K562 (cell line): ENCODE results near the gene UBXN2A. TPM values are rescaled to one million over a fixed set of nuclear protein-coding genes. Genes with fewer than 3 reads are reported as not detected.

Experiments used
- CTBP1 ChIP-seq: fragments of 450-650 bp; IDR thresholded peaks from 2 replicates; pipeline ENCODE4 v1.6.1; 2016; ENCODE audit warnings: borderline replicate concordance
- ELK3 ChIP-seq: fragments of 450-650 bp; formaldehyde crosslinking; IDR thresholded peaks from 2 replicates; pipeline ENCODE4 v1.4.0; 2020; ENCODE audit warnings: mild to moderate bottlenecking
- HDAC6 ChIP-seq: IDR thresholded peaks from 2 replicates; pipeline ENCODE4 v1.6.1; 2012; ENCODE audit warnings: low read depth, mild to moderate bottlenecking, control low read depth, inconsistent platforms, low read length, moderate library complexity
- HMGN3 ChIP-seq: IDR thresholded peaks from 2 replicates; pipeline ENCODE4 v1.6.1; 2011; ENCODE audit warnings: borderline replicate concordance, low read depth, mild to moderate bottlenecking, mixed read lengths, low read length; ENCODE audit not compliant: insufficient read length; ENCODE audit errors: extremely low read depth
- HSF4 ChIP-seq: fragments of 250-450 bp; sonication (Bioruptor Pico); IDR thresholded peaks from 2 replicates; pipeline ENCODE4 v2.1.2; 2022; ENCODE audit warnings: mild to moderate bottlenecking, moderate library complexity, borderline replicate concordance
- ILK ChIP-seq: fragments of 450-650 bp; IDR thresholded peaks from 2 replicates; pipeline ENCODE4 v1.6.1; 2016; ENCODE audit warnings: missing genetic modification characterization, low read depth, mild to moderate bottlenecking, missing compliant biosample characterization, moderate library complexity, borderline replicate concordance
- MAFF ChIP-seq: IDR thresholded peaks from 2 replicates; pipeline ENCODE4 v1.6.1; 2012; ENCODE audit warnings: low read length, improper control_type of control experiment
- NCOA2 ChIP-seq, 2 experiments: fragments of 450-650 bp; IDR thresholded peaks; 2 replicates each; pipeline ENCODE4 v1.6.1; 2018; ENCODE audit warnings: mild to moderate bottlenecking in 2 of 2, moderate library complexity in 1 of 2; ENCODE audit not compliant: partially characterized antibody in 2 of 2
- PCBP2 ChIP-seq: fragments of 200-400 bp; formaldehyde crosslinking; IDR thresholded peaks from 2 replicates; pipeline ENCODE4 v1.6.1; 2018; ENCODE audit warnings: low read length, low read depth, mild to moderate bottlenecking, moderate library complexity; ENCODE audit not compliant: poor library complexity, severe bottlenecking
- PURB ChIP-seq: sonication (generic); formaldehyde crosslinking; IDR thresholded peaks from 2 replicates; pipeline ENCODE4 v1.9.0; 2021; ENCODE audit warnings: low read depth, mild to moderate bottlenecking, missing genetic modification reagents
- RBM14 ChIP-seq: fragments of 200-400 bp; formaldehyde crosslinking; IDR thresholded peaks from 2 replicates; pipeline ENCODE4 v1.6.1; 2018; ENCODE audit warnings: low read depth, mild to moderate bottlenecking, low read length, moderate library complexity, borderline replicate concordance; ENCODE audit not compliant: insufficient read depth
- RBM22 ChIP-seq: fragments of 200-400 bp; formaldehyde crosslinking; IDR thresholded peaks from 2 replicates; pipeline ENCODE4 v1.6.1; 2018; ENCODE audit warnings: low read length, low read depth; ENCODE audit not compliant: poor library complexity, severe bottlenecking
- RNF219 ChIP-seq: fragments of 250-450 bp; sonication (Bioruptor Pico); IDR thresholded peaks from 2 replicates; pipeline ENCODE4 v1.5.0; 2022; ENCODE audit warnings: mild to moderate bottlenecking
- SREBF2 ChIP-seq: sonication (generic); formaldehyde crosslinking; IDR thresholded peaks from 2 replicates; pipeline ENCODE4 v1.4.0; 2020; ENCODE audit warnings: mild to moderate bottlenecking, missing genetic modification reagents
- ZBTB5 ChIP-seq: fragments of 450-650 bp; IDR thresholded peaks from 2 replicates; pipeline ENCODE4 v1.6.1; 2017; ENCODE audit warnings: antibody characterized with exemption
- ZFPM2 ChIP-seq: fragments of 250-450 bp; sonication (Bioruptor Pico); IDR thresholded peaks from 2 replicates; pipeline ENCODE4 v1.5.1; 2022; ENCODE audit warnings: mild to moderate bottlenecking
- ZNF23 ChIP-seq: fragments of 250-450 bp; sonication (Bioruptor Pico); IDR thresholded peaks from 2 replicates; pipeline ENCODE4 v1.4.0; 2020; ENCODE audit warnings: mild to moderate bottlenecking
- ZNF445 ChIP-seq: fragments of 250-450 bp; sonication (Bioruptor Pico); IDR thresholded peaks from 2 replicates; pipeline ENCODE4 v1.4.0; 2020; ENCODE audit warnings: low read depth, mild to moderate bottlenecking, moderate library complexity
- ZNF583 ChIP-seq: fragments of 250-450 bp; sonication (Bioruptor Pico); IDR thresholded peaks from 2 replicates; pipeline ENCODE4 v1.4.0; 2020
- ZNF584 ChIP-seq: fragments of 200-800 bp; sonication (Bioruptor generic); IDR thresholded peaks from 2 replicates; pipeline ENCODE4 v1.6.1; 2016; ENCODE audit warnings: low read depth, mild to moderate bottlenecking, missing genetic modification characterization, missing compliant biosample characterization
- ZNF699 ChIP-seq: fragments of 250-450 bp; sonication (Bioruptor Pico); IDR thresholded peaks from 2 replicates; pipeline ENCODE4 v1.8.0; 2021; ENCODE audit warnings: mild to moderate bottlenecking, moderate library complexity; ENCODE audit not compliant: insufficient replicate concordance
- ZNF75A ChIP-seq: fragments of 450-650 bp; formaldehyde crosslinking; IDR thresholded peaks from 2 replicates; pipeline ENCODE4 v1.4.0; 2020; ENCODE audit warnings: mild to moderate bottlenecking
- polyA plus RNA-seq, 8 experiments: library from polyadenylated mRNA; depleted of rRNA in 4 of 8; stranded (reverse) in 5 of 8; unstranded in 3 of 8; fragments of >200 nt; fragmentation: Nextera tagmentation in 2 of 8; fragmentation: Illumina TruSeq in 1 of 8; extraction: Ambion mirVana in 2 of 8; extraction: Trizol in 1 of 8; gene quantifications; 2 replicates each; pipeline versions ENCODE4 v1.2.1 to v1.2.3, GENCODE V29; 2011 to 2014; ENCODE audit warnings: inconsistent platforms in 1 of 8, missing spikeins in 1 of 8
- total RNA-seq, 7 experiments: library from RNA; depleted of rRNA in 6 of 7; stranded (reverse); fragments of >200 nt in 6 of 7; fragmentation: Illumina TruSeq in 2 of 7; extraction: Trizol in 2 of 7; gene quantifications; 2 replicates each; pipeline versions ENCODE4 v1.2.1 to v1.2.3, GENCODE V29; 2011 to 2021; ENCODE audit warnings: low replicate concordance in 1 of 7

Gene UBXN2A
- total and polyA plus RNA-seq, 9 of the 15 experiments (the other 6 are each of a cell fraction or from before 2014, with no cell fraction given) = 3.4 to 25.6 (median 16.0) TPM

- TF ChIP-seq CTBP1 (peak; percentile 91), MAFF (no peak), RBM22 (no peak), HMGN3 (peak; percentile 38), ILK (tag) (no peak), ZFPM2 (CRISPR knock-in tag) (no peak), SREBF2 (CRISPR knock-in tag) (no peak), HSF4 (CRISPR knock-in tag) (no peak), RNF219 (CRISPR knock-in tag) (no peak), PCBP2 (no peak), NCOA2 (IDR thresholded peaks at IDR 0.05; ENCODE audit: partially characterized antibody in 2 of 2) (no peak), ZNF583 (CRISPR knock-in tag) (peak; percentile 85), ZNF699 (no peak), ZNF584 (peak; percentile 79), RBM14 (no peak), PURB (CRISPR knock-in tag) (no peak), ZNF23 (no peak), HDAC6 (no peak), ZBTB5 (no peak), ELK3 (no peak), ZNF445 (CRISPR knock-in tag) (no peak), ZNF75A (CRISPR knock-in tag) (no peak)
Measured at GRCh38 chr2:23939987-23940717, at the start of gene UBXN2A (continued).
